Cortex of kidney (tissue), 1 donor: ENCODE results near the gene MEGF6.

ENCODE experiments used
- DNase-seq: peaks from one replicate; lab custom pipeline; 2025; lab: John Stamatoyannopoulos, UW

MEGF6 gene

GRCh38 chr1:3521426-3521825, 89.9 kb downstream of the MEGF6 start:
- no peak for DNase-seq

GRCh38 chr1:3520419-3521378, 90.6 kb downstream of the MEGF6 start:
- no peak for DNase-seq

GRCh38 chr1:3519301-3519885, 91.9 kb downstream of the MEGF6 start:
- DNase-seq, result no peak

GRCh38 chr1:3518756-3519155, 92.6 kb downstream of the MEGF6 start:
- DNase-seq, result no peak

- DNase-seq, result no peak
Measured at GRCh38 chr1:3518256-3518655, 93.1 kb downstream of the MEGF6 start.

- no peak for DNase-seq
Measured at GRCh38 chr1:3516911-3517675, 94.2 kb downstream of the MEGF6 start.

GRCh38 chr1:3516481-3516869, 94.8 kb downstream of the MEGF6 start:
- DNase-seq, result no peak

- no peak for DNase-seq
Measured at GRCh38 chr1:3515774-3516480, 95.4 kb downstream of the MEGF6 start.

GRCh38 chr1:3515272-3515671, 96.0 kb downstream of the MEGF6 start:
- DNase-seq, result no peak

- DNase-seq, result no peak
Measured at GRCh38 chr1:3514404-3514803, 96.9 kb downstream of the MEGF6 start.

GRCh38 chr1:3511856-3512255, 99.5 kb downstream of the MEGF6 start:
- DNase-seq, result no peak

GRCh38 chr1:3511306-3511705, 100.0 kb downstream of the MEGF6 start:
- no peak for DNase-seq

- DNase-seq, result no peak
Measured at GRCh38 chr1:3510956-3511250, 100.4 kb downstream of the MEGF6 start.

GRCh38 chr1:3510136-3510955, 101.0 kb downstream of the MEGF6 start:
- no peak for DNase-seq

GRCh38 chr1:3509721-3510120, 101.6 kb downstream of the MEGF6 start:
- no peak for DNase-seq

GRCh38 chr1:3508757-3509415, 102.4 kb downstream of the MEGF6 start:
- DNase-seq, result no peak

GRCh38 chr1:3507636-3508275, 103.6 kb downstream of the MEGF6 start:
- DNase-seq, result no peak

GRCh38 chr1:3506943-3507342, 104.4 kb downstream of the MEGF6 start:
- no peak for DNase-seq

- DNase-seq, result no peak
Measured at GRCh38 chr1:3506041-3506440, 105.3 kb downstream of the MEGF6 start.

- DNase-seq, result no peak
Measured at GRCh38 chr1:3505161-3505560, 106.1 kb downstream of the MEGF6 start.

- no peak for DNase-seq
Measured at GRCh38 chr1:3504822-3505153, 106.5 kb downstream of the MEGF6 start.
